K562 (cell line): ENCODE results near the gene IKZF3. TPM values are rescaled to one million over a fixed set of nuclear protein-coding genes. Genes with fewer than 3 reads are reported as not detected.

Experiments used
- ATAC-seq: fragments of 200-7000 bp; cut with Tn5 transposase; 3 replicates; pipeline ENCODE4 v1.9.1; 2020; ENCODE audit warnings: moderate library complexity
- BruUV-seq: library from RNA; stranded (reverse); fragments of 400-500 nt; replicated peaks from 2 replicates; lab custom pipeline; 2021; lab: Mats Ljungman, UMichigan
- CTCF ChIA-PET: fragments of 300-600 bp; formaldehyde crosslinking; extraction: SDS; loops from one replicate; lab custom pipeline; 2021; ENCODE audit warnings: low intra/inter-chr PET ratio; lab: Yijun Ruan, JAX
- POLR2A ChIA-PET: fragments of 300-600, 350-650 bp; sonication (Branson Sonifier 250); formaldehyde crosslinking; extraction: SDS; loops from one replicate; lab custom pipeline; 2021; ENCODE audit warnings: antibody characterized with exemption, inconsistent platforms; lab: Yijun Ruan, JAX
- DNase-seq, 4 experiments: peaks; one replicate each; pipeline versions ENCODE4 v3.0.0 to v3.0.0-alpha.2; 2011 to 2018; ENCODE audit warnings: low spot score in 3 of 4, mixed read lengths in 3 of 4; ENCODE audit errors: extremely low read depth in 1 of 4
- FAIRE-seq: peaks from 2 replicates; lab custom pipeline; 2011; peaks lifted over from hg19 to GRCh38; lab: Jason Lieb, UNC
- H2AFZ ChIP-seq: 2 replicates; pipeline ENCODE4 v1.6.0; 2011; ENCODE audit warnings: low read depth, low read length, control low read depth, inconsistent platforms
- H3K27ac ChIP-seq: fragments of 200-600 bp; 3 replicates; pipeline ENCODE4 v1.8.0; 2011; ENCODE audit warnings: low read depth, mild to moderate bottlenecking, control low read depth, inconsistent platforms, low read length, moderate library complexity, mixed read lengths; ENCODE audit errors: extremely low read depth
- H3K27me3 ChIP-seq, 2 experiments: fragments of 300-600 bp in 1 of 2; 2 replicates in 1 of 2; 3 replicates in 1 of 2; pipeline versions ENCODE4 v1.6.0 to v1.8.0; 2011; ENCODE audit warnings: inconsistent platforms in 2 of 2, low read length in 2 of 2, mild to moderate bottlenecking in 1 of 2, mixed read lengths in 1 of 2, moderate library complexity in 1 of 2; ENCODE audit not compliant: control insufficient read depth in 2 of 2, insufficient read depth in 2 of 2
- H3K36me3 ChIP-seq: fragments of 300-600 bp; 3 replicates; pipeline ENCODE4 v1.8.0; 2011; ENCODE audit warnings: mild to moderate bottlenecking, low read length, inconsistent platforms; ENCODE audit not compliant: control insufficient read depth, insufficient read depth
- H3K4me1 ChIP-seq, 2 experiments: fragments of 200-600 bp in 1 of 2; replicated peaks in 1 of 2; 2 replicates in 1 of 2; 3 replicates in 1 of 2; pipeline versions ENCODE4 v1.5.1 to v1.8.0; 2011; ENCODE audit warnings: inconsistent platforms in 2 of 2, low read length in 2 of 2, mild to moderate bottlenecking in 1 of 2, mixed read lengths in 1 of 2, moderate library complexity in 1 of 2; ENCODE audit not compliant: control insufficient read depth in 2 of 2, insufficient read depth in 2 of 2
- H3K4me2 ChIP-seq: 2 replicates; pipeline ENCODE4 v1.6.1; 2011; ENCODE audit warnings: low read length, control low read depth, inconsistent platforms, mixed read lengths; ENCODE audit not compliant: insufficient read depth
- H3K4me3 ChIP-seq: fragments of 200-600 bp; sonication (generic), shearing (Covaris generic); 2 replicates; pipeline ENCODE4 v1.5.1; 2016; ENCODE audit warnings: control low read depth, inconsistent platforms
- H3K79me2 ChIP-seq: fragments of 200-600 bp; 3 replicates; pipeline ENCODE4 v1.8.0; 2011; ENCODE audit warnings: low read length, inconsistent platforms; ENCODE audit not compliant: control insufficient read depth, insufficient read depth
- H3K9ac ChIP-seq, 2 experiments: 2 replicates each; pipeline versions ENCODE4 v1.6.0 to v1.6.1; 2011; ENCODE audit warnings: low read depth in 2 of 2, low read length in 2 of 2, control low read depth in 1 of 2, inconsistent platforms in 1 of 2, mild to moderate bottlenecking in 1 of 2, mixed read lengths in 1 of 2; ENCODE audit not compliant: insufficient read depth in 1 of 2
- H3K9me1 ChIP-seq: one replicate; pipeline ENCODE4 v1.6.0; 2011; ENCODE audit warnings: inconsistent platforms, mild to moderate bottlenecking, low read length, moderate library complexity; ENCODE audit not compliant: control insufficient read depth, insufficient read depth
- H3K9me3 ChIP-seq: replicated peaks from 2 replicates; pipeline ENCODE4 v1.5.1; 2011; ENCODE audit warnings: low read depth, low read length, inconsistent platforms; ENCODE audit not compliant: control insufficient read depth, insufficient read depth
- H4K20me1 ChIP-seq: replicated peaks from 2 replicates; pipeline ENCODE4 v1.6.1; 2011; ENCODE audit warnings: low read length, inconsistent platforms, mixed read lengths; ENCODE audit not compliant: control insufficient read depth, insufficient read depth
- BCOR ChIP-seq: fragments of 450-650 bp; IDR thresholded peaks from 2 replicates; pipeline ENCODE4 v1.6.1; 2016
- CHD2 ChIP-seq: IDR thresholded peaks from 2 replicates; pipeline ENCODE4 v1.6.1; 2011; ENCODE audit warnings: low read depth, low read length
- E2F1 ChIP-seq: sonication (generic); formaldehyde crosslinking; IDR thresholded peaks from 2 replicates; pipeline ENCODE4 v1.8.1; 2023; ENCODE audit warnings: mild to moderate bottlenecking, missing genetic modification reagents, moderate library complexity
- MTA3 ChIP-seq: fragments of 450-650 bp; formaldehyde crosslinking; IDR thresholded peaks from 2 replicates; pipeline ENCODE4 v1.6.1; 2017; ENCODE audit warnings: mild to moderate bottlenecking, borderline replicate concordance
- NR1H2 ChIP-seq: sonication (generic); formaldehyde crosslinking; IDR thresholded peaks from 2 replicates; pipeline ENCODE4 v1.4.0; 2020; ENCODE audit warnings: mild to moderate bottlenecking, missing genetic modification reagents
- RERE ChIP-seq: sonication (generic); formaldehyde crosslinking; IDR thresholded peaks from 2 replicates; pipeline ENCODE4 v1.8.0; 2023; ENCODE audit warnings: missing genetic modification reagents, mild to moderate bottlenecking, borderline replicate concordance
- SLC30A9 ChIP-seq: fragments of 250-450 bp; sonication (Bioruptor Pico); IDR thresholded peaks from 2 replicates; pipeline ENCODE4 v1.8.0; 2022; ENCODE audit warnings: mild to moderate bottlenecking, moderate library complexity
- SRF ChIP-seq, 2 experiments: fragments of 250-450, 450-650 bp in 1 of 2; sonication (Bioruptor Pico) in 1 of 2; sonication (generic) in 1 of 2; formaldehyde crosslinking; IDR thresholded peaks; 2 replicates each; pipeline versions ENCODE4 v1.5.0 to v1.5.1; 2020 to 2022; ENCODE audit warnings: mild to moderate bottlenecking in 1 of 2, missing genetic modification reagents in 1 of 2
- WGBS: fragments of 100-300 bp; shearing (Covaris generic); methylation state at CpG from one replicate; pipeline ENCODE4 v1.1.6; 2016; ENCODE audit warnings: low coverage, mixed read lengths; ENCODE audit not compliant: insufficient coverage; ENCODE audit errors: missing lambda C conversion rate; 5-methylcytosine and 5-hydroxymethylcytosine counted together
- in situ Hi-C: fragments of 300-500 bp; cut with MboI; formaldehyde crosslinking; loops from 4 replicates; pipeline ENCODE4 v1.15.0; 2018; ENCODE audit warnings: inconsistent platforms, mixed read lengths
- intact Hi-C: fragments of 100-400 bp; cut with micrococcal nuclease; formaldehyde crosslinking; loops from 2 replicates; pipeline ENCODE4 v1.14.2; 2022
- polyA plus RNA-seq, 8 experiments: library from polyadenylated mRNA; depleted of rRNA in 4 of 8; stranded (reverse) in 5 of 8; unstranded in 3 of 8; fragments of >200 nt; fragmentation: Nextera tagmentation in 2 of 8; fragmentation: Illumina TruSeq in 1 of 8; extraction: Ambion mirVana in 2 of 8; extraction: Trizol in 1 of 8; gene quantifications; 2 replicates each; pipeline versions ENCODE4 v1.2.1 to v1.2.3, GENCODE V29; 2011 to 2014; ENCODE audit warnings: inconsistent platforms in 1 of 8, missing spikeins in 1 of 8
- total RNA-seq, 7 experiments: library from RNA; depleted of rRNA in 6 of 7; stranded (reverse); fragments of >200 nt in 6 of 7; fragmentation: Illumina TruSeq in 2 of 7; extraction: Trizol in 2 of 7; gene quantifications; 2 replicates each; pipeline versions ENCODE4 v1.2.1 to v1.2.3, GENCODE V29; 2011 to 2021; ENCODE audit warnings: low replicate concordance in 1 of 7

Gene IKZF3
- total and polyA plus RNA-seq, 9 of the 15 experiments (the other 6 are each of a cell fraction or from before 2014, with no cell fraction given), result 0.06 to 1.6 (median 0.62) TPM

GRCh38 chr17:39808409-39808997, 55.6 kb downstream of the IKZF3 start:
- Histone ChIP-seq H4K20me1 (no peaks in the 10 kb centered on the region), H3K27me3 (peaks cover 7 to 10% of the 10 kb centered on the region in 2 experiments; a peak in 2 of 5 replicates), H3K9me1 (no peaks in the 10 kb centered on the region), H3K4me1 (no peaks in the 10 kb centered on the region; a peak in 1 of 5 replicates), H3K9me3 (no peaks in the 10 kb centered on the region), H2AFZ (no peak overlapping the region), H3K4me2 (no peak overlapping the region), H3K27ac (no peak overlapping the region), H3K79me2 (no peaks in the 10 kb centered on the region), H3K9ac (no peak overlapping the region), H3K36me3 (no peaks in the 10 kb centered on the region), H3K4me3 (no peak overlapping the region)
- intact Hi-C loops, result no loop called here
- in situ Hi-C loops, result no loop called here
- TF ChIP-seq SLC30A9 (CRISPR knock-in tag) (no peak), MTA3 (no peak), NR1H2 (no peak), BCOR (no peak), E2F1 (CRISPR knock-in tag) (no peak), CHD2 (no peak), SRF (CRISPR knock-in tag; IDR thresholded peaks at IDR 0.05) (no peak), RERE (CRISPR knock-in tag) (no peak)
- 8% methylated on average over 3 of the region's 3 CpGs for WGBS
- no peak for FAIRE-seq
- POLR2A ChIA-PET, result interaction anchor here (0.7 kb wide), 1 partner anchor 25 kb away, joined by 3 read pairs; no protein-coding TSS in a partner anchor
- no peak for DNase-seq
- BruUV-seq, result no TSS peak
- CTCF ChIA-PET, result no interaction called here
- no peak for ATAC-seq
